GM21723 (cell line): ENCODE data around the gene PRSS37.

ENCODE experiments used
- ATAC-seq: cut with Tn5 transposase; IDR thresholded peaks from one replicate; pipeline ENCODE4 v1.9.1; 2021; ENCODE audit warnings: mild to moderate bottlenecking, moderate library complexity; ENCODE audit not compliant: unreplicated experiment

PRSS37 gene

DNA sequence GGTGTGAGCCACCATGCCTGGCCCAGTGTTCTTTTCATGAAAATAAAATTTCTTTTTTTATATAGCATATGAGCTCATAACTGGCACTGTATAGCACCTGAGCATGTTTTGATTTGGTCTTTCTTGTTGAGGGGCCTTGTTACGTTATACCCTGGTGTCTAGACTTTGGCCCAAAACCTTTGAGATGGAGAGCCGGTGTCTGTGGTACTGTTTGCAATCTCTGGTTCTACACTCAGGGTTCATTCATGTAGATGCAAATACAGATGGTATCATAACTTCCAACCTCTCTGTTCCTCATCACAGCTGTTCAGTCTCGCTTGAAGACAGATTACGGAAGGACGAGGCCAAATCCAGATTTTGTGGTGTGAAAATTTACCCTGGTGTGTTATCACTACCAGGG is 51.4 kb downstream of the PRSS37 start, which contains the start of gene TAS2R5:
Gene TAS2R5 (plus strand): TSS at position 301 of the 400 bp plus-strand sequence. CDS start 145 bp downstream, outside the sequence.
- ATAC-seq = no peak

DNA sequence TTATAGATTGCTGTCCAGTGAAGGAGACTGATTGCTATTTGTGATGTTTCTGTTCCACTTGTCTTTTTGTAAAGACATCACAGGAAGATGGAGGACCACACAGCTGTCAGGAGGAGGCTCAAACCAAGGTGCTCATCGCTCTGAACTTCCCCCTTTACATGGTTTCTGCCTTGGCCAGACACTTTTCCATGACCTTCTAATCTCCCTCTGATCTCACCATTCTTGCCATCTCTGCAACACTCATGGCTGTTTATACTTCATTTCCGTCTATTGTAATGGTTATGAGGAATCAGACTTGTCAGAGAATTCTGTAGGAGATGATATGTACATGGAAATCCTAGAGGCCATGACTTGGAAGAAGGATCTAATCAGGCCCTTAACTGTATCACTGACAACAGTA is 53.0 kb downstream of the PRSS37 start:
- ATAC-seq = no peak
